GM19463 (cell line): ENCODE measurements around the gene RUSC2.
"Not testable (repeated sequence)": the region's sequence is repeated elsewhere in the genome, so short reads cannot be mapped to it uniquely, and the experiment has no call there.

Source experiments
- ATAC-seq: cut with Tn5 transposase; IDR thresholded peaks from one replicate; pipeline ENCODE4 v1.9.1; 2021; ENCODE audit warnings: mild to moderate bottlenecking, moderate library complexity; ENCODE audit not compliant: unreplicated experiment

RUSC2 gene

DNA sequence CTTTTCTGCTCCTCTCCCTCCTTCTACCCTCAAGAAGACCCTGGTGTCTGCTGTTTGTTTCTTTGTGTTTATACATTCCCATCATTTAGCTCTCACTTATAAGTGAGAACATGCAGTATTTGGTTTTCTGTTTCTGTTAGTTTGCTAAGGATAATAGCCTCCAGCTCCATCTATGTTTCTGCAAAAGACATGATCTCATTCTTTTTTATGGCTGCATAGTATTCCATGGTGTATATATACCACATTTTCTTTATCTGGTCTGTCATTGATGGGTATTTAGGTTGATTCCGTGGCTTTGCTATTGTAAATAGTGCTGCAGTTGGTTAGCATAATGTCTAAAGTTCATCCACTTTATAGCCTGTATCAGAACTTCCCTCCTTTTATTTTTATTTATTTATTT lies 3.2 kb downstream of the RUSC2 start:
- not testable (repeated sequence) for ATAC-seq

DNA sequence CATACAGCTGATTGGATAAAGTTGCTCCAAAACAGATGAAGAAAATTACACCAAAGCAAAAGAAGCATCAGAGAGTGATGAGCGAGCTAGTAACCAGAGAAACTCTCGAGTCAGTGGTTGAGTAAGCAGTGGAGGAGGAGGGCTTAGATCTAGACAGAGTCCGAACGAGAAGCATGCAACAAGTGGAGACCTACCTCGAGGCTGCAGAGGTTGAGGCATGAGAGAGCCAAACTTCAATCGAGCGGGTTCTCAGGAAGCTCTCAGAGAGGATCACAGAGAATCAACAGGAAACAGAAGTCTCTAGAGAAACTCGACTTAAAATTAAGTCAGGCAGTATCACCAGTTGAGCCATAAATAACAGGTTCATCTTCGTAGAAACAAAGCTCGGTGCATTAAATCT lies 6.1 kb downstream of the RUSC2 start:
- ATAC-seq, result no peak

DNA sequence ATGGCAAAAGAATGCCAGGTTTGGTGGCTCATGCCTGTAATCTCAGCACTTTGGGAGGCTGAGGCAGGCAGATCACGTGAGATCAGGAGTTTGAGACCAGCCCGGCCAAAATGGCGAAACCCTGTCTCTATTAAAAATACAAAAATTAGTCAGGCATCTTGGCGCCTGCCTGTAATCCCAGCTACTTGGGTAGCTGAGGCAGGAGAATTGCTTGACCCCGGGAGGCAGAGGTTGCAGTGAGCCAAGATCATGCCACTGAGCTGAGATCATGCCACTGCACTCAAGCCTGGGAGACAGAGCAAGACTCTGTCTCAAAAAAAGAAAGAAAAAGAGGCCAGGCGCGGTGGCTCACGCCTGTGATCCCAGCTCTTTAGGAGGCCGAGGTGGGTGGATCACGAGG lies 8.3 kb downstream of the RUSC2 start:
- not testable (repeated sequence) for ATAC-seq

DNA sequence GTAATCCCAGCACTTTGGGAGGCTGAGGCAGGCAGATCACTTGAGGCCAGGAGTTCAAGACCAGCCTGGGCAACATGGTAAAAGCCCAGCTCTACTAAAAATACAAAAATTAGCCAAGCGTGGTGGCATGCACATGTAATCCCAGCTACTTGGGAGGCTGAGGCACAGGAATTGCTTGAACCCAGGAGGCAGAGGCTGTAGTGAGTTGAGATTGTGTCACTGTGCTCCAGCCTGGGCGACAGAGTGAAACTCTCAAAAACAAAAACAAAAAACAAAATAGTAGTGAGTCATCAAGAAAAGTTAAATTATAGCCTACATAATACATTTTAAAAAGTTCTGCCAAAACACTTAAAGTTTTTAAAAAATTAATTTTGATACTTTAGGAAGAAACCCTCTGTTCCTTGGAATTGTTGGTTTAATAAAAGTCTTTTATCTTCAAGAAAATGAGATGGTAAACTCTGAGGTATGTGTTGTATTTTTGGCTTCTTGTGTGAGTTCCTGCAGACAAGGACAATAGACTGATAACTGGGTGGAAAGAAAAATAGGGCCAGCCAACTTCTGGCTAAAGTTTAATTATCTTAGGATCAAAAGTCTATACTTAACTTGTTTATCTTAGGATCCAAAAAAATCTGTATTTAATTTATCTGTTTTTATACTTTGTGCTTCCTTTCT lies 9.3 kb downstream of the RUSC2 start:
- no peak for ATAC-seq

DNA sequence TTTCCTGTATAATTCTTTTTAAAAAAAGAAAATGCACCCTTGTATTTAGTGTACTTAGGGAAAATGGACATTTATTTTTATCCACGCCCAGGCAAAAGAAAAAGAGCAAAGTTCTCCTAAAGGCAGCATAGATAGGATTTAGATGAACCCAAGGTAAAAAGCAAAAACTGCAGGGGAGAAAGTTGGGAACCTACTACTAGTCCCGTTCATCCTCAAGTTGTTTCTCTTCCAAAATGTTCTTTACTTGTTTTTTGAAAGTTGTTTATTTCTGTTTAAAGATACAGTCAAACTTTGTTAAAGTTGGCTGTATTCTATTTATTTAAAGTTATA lies 9.8 kb downstream of the RUSC2 start:
- ATAC-seq, result no peak

DNA sequence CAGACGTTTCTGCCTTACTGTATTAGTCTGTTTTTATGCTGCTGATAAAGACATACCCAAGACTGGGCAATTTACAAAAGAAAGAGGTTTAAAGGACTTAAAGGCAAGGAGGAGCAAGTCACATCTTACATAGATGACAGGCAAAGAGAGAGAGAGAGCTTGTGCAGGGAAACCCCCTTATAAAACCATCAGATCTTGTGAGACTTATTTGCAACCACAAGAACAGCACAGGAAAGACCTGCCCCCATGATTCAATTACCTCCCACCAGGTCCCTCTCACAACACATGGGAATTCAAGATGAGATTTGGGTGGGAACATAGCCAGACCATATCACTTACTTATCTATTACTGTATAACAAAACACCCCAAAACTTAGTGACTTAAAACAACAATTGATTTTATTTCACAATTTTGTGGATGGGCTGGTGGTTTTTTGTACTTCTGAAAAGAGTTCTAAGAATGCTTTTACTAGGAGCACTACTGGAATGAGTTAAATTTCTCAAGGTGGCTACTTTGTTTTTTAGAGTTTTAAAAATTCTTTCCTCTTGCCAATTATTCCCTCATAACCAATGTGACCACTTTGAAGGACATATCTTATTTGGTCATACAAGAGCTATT lies 10.3 kb downstream of the RUSC2 start:
- no peak for ATAC-seq

DNA sequence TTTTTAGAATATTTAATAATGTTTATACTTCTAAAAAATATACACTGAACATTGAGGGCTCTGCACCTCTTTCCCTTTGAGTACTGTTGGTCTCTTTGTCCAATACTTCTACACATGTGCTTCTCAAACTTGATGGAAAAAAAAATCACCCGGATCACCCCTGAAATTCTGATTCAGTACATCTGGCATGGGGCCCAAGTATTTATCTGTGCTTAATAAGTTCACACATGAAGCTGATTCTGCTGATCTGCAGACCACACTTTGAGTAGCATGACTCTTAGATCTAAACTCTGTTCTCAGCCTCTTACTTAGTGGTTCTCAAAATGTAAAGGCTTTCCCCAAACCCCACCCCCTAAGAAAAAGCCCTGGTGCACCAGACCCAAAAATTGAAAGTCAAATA lies 12.0 kb downstream of the RUSC2 start:
- no peak for ATAC-seq

DNA sequence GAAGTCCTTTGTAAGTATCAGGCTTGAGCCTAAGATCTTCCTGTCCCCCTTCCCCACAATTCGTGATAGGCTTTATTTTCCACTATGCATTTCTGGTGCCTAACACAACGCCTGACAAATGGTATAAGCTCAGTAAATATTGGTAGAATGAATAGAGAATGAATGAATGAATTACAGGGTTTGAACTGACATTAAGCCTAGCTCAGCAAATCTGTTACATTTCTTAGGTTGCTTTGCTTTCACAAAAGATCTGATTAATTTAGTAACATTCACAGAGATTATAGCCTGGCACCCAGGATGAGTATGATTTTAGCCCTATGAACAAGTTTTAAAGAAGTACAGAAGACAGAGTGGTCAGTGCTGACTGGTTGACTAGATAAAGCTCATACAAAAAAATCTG lies 16.4 kb downstream of the RUSC2 start:
- ATAC-seq, result no peak

DNA sequence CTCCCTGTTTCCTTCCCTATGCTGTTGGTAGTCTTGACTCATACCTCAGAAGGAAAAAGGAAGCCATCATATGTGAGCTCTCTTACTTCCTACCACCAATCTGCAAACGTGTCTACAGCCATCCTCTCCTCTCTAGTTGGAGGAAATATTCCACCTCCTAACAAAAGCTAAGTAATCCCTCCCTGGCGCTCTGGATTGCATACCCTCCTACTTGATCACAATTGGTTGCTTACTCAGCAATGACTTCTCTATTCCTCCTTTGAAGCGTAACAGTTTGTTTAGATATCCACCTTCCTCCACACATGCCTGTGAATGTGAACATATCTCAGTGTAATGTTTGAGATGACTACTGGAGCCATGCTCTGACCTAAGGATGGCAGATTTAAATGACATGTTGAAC lies 18.2 kb downstream of the RUSC2 start:
- no peak for ATAC-seq

DNA sequence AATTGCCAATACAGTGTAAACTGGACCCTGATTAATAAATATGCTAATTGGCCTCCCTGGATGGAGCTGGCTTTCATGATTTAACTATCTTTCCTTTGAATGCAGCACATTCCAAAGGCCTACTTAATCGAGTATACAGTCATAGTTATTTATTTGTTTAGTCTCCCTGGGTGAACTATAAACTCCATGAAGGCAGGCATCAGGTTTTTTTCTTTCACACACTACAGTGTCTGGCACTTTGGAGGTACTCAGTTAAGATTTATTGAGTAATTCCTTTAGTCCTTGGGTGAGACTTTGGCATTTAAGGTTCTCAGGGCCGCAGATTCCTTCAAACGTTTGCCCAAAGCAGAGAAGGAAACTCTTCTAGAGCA lies 20.5 kb downstream of the RUSC2 start:
- no peak for ATAC-seq

DNA sequence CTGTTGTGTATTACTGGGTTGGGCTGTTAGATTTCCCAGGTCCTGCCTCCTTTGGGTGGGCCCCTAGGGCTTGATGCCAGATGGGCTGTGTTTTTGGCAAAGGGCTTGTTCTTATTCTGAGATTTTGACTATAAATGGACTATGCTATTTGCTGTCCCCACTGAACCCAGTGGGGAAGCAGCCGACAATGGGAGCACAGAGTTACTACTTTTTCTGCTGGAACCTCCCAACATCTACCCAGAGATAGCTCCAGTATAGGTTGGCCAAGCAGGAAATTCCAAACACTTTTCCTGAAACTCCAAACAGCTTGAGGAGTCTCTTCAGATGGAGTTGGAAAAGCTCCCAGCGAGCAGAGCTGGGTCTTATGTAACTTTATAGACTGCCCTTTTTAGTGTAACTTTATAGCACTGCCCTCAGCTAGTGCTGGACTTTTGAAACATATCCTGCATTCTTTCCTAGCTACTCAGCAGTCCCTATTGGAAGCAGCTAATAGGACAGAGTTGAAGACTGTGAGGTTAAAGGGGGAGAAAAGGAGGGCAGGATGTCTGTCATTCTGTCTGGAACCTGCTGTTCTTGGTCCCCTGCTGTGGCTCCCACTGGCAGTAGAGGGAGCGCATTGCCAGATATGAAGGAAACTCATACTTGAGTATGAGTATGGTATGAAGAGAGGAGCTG lies 21.0 kb downstream of the RUSC2 start:
- no peak for ATAC-seq

DNA sequence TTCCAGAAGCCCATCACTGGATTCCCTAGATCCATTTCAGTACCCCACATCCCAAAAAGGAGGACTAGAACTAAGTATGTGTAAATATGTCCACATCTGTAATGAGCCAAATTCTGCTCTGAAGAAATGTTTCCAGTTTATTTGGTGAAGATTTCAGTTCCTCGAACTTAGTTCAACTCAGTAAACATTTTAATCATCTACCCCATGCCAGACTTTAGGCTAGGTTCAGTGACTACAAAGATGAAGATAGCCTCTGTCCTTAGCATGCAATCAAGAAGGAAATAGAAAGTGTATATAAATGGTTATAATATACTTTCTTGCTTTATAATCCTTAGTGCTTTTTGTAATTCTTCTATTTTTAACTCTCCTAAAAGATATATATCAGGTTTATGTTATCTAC lies 21.5 kb downstream of the RUSC2 start:
- ATAC-seq, result no peak

DNA sequence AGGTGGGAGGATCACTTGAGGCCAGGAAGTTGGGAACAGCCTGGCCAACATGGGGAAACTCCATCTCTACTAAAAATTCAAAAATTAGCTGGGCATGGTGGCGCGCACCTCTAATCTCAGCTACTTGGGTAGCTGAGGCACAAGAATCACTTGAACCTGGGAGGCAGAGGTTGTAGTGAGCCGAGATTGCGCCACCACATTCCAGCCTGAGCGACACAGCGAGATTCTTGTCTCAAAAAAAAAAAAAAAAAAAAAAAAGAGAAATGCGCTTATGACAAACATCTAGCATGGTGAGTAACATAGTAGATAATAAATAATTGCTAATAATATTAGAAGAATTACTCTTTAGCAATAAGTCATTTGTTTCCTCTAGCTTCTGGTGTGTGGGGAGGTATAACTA lies 25.9 kb downstream of the RUSC2 start:
- ATAC-seq, result no peak

DNA sequence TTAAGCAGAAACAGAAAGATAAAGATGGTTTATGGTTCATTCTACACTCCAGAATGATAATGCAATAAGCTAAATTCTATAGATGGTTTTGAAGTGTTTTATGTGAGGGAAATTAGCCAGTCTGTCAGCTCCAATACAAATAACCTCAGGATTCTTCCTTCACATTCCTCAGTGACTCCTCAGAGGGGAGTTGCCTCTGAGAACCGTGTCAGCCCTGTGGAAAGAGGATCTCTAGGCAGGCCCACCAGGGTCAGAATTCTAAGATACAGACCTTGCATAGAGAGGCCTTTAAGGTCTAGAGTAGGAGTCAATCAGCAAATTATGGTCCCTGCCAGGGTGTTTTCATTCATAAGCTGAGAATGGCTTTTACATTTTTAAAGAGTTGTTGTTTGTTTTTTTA lies 26.6 kb downstream of the RUSC2 start:
- ATAC-seq, result no peak

DNA sequence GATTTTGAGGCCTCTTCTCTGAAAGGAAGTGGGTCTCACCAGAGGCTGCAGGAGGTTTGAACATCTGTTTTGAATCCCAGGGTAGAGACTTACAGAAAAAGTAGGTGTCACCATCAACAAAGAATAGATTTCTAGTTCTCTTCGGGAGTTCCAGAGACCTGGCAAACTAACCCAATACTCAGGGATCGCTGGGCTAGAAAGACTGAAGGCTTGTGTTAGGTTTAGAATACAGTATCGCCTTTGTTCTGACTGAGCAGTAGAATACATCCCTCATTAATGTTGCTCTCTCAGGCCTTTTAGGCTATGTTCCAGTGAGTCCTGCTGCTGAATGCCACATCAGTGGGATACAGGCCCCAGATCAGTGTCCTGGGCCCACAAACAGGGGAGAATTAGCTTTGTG lies 27.2 kb downstream of the RUSC2 start:
- no peak for ATAC-seq

DNA sequence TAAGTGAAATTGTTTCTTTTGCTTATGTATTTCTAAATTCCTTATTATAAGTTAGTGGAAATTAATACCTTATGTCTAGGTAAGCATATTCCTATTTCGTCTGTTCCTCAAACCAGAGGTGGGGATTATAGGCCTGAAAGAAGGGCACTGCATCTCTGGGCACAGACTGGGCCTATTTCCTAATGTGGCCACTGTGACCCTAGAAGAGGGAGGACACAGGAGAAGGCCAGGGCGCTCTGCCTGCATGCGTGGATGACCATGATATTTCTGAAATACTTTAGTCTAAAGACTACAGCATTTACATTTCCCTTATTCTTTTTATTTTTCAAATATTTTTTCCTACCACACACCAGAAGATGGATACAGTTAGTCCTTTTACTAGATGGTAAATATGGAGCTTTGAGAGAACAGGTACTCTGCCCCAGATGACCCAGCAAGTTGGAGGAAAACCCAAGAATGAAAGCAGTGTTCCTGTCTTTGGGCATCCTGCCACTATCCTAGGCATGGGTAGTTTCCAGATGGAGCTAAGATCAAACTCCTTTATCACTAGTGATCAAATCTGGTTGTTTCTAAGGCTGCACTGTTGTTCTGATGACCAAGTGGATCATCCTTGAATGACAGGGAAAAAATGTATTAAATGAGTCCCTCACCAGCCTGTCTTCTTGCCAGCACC lies 27.8 kb downstream of the RUSC2 start:
- no peak for ATAC-seq

DNA sequence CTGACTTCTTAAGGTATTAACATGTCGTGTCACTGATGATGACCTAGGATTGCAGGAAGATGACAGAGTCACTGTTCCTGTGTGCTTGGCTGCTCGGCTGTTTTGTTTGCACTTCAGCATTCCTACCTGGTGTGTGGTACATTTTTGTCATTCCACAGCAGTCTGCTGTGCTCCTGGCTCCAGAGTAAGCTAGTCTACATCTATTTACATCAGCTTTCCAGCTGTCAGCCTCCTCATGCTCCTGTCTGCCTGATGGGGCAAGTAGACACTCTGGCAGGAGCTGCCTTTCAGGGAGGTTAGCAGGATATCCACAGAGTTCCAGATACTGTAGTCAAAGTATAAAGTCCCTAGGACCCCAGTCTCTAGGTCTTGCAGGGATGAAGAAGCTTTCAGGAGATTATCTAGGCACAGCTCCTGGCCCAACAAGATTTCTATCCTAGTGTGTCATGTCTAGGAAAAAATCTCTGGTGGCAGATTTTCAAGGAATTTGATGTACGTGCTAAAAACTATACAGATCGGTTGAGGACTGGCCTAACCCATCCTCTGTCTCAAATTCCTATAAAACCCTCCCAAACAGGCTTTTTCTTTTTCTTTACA lies 28.4 kb downstream of the RUSC2 start:
- ATAC-seq, result no peak

DNA sequence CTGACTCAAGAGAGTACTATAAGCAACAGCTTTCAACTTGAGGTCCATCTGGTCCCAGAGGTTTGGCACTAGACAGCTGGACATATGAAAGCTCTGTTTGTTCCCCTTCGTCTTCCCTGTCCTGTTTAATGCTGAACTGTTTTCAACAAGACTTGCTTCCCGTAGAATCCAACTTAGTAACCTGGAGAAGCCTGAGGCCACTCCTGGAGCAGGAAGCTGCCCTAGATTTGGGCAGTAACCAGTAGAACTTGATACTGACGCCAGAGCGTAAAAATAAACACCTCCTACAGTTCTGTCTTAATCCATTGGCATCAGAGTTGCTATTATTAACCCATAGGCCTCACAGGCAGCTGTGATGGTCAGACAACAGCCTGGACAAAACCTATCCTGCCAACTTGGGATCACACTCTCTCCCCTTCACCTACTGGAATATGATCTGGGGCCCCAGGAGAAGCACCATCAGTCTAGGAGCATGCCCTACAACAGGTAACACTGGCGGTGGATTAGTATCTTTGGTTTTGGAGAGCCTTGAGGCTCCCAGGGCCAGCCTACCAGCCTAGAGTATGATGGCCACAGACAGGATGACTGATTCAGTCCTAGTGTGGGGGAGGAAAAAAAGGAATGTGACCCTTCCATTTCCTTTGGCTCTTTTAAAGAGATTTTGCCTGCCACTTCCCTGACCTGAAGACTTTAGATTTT lies 29.2 kb downstream of the RUSC2 start:
- no peak for ATAC-seq

DNA sequence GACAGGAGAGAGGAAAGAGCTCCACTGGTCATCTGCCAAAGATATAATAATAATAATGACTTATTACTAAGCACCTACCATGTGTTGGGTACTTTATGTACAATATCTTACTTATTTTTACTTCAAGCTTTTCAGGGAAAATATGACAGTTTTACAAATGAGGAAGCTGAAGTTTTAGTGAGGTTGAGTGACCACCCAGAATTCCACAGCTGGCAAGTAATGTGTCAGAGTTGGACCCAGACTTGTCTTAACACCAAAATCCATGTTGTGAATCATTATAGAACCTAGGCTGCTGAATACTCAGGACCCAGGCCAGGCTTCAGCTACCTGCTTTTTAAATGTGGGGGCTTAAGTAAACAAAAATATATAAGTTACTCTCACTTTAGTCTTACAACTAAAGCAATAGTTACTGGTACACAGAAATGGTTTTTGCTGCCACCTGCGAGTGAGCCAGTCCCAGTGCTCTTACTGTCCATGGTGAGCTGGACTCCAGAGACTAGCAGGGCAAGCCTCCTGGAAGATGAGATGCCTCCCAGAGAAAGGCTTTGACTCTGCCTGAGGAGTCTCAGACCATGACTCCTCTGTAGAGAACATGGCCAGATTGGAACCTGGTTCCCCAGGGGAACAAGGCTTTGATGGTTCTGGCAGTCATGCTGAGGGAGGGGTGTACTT lies 29.9 kb downstream of the RUSC2 start:
- no peak for ATAC-seq

DNA sequence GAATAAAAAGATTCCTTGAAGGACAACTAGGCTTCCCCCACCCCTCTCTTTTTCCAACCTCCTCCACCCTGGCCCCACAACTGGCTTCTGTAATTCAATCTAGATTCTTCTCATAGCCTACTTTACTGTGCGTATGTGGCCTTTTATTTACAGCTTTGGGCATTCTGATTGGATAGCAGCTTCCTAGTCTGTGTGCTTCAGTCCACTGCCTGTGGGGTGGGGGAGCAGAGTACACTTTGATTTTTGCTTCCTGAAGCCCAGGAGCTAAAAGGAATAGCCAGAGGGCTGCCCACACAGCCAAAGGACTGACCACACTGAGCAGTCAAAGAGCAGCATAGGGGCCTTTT lies 30.4 kb downstream of the RUSC2 start:
- no peak for ATAC-seq

DNA sequence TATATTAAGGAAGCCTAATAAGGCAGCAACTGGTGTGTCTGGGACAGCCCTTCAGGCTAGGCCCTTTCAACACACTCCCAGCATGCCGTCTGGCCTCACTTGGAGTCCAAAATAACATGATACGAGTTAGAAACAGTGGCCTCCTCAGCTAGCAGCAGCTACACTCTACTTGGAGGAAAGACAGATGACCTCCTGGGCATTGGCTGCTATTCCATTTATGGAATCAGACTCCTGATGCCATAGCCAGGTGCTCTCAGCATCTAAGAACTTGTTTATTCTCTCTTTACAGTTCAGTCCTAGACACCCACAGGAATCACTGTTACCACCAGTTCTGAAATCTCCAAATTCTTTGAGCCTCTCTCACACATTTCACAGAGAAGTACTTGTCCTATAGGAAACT lies 31.8 kb downstream of the RUSC2 start:
- no peak for ATAC-seq
